ENCODE data around the gene IL18RAP.
A peak's percentile ranks its signal among the peaks of the same experiment; 100 is the strongest.

Gene IL18RAP

GRCh38 chr2:102428573-102428972 lies 5.6 kb downstream of the IL18RAP start:
- ATAC-seq (replicated peaks) (no peak), DNase-seq (no peak)
- Mint-ChIP-seq H3K9me3 (no peaks in the 10 kb centered on the region), H3K36me3 (ENCODE audit: insufficient read depth) (peaks cover 13% of the 10 kb centered on the region), H3K4me1 (ENCODE audit: low read depth in 2 of 2) (peaks cover 40 to 51% of the 10 kb centered on the region in 2 donors), H3K27me3 (no peaks in the 10 kb centered on the region), H3K4me3 (peak overlapping the region; percentile 18 to 36), H3K27ac (peak overlapping the region; percentile 48 to 72)

- H3K27ac Mint-ChIP-seq = peak overlapping the region in 1 of 2 donors; percentile 52
- H3K36me3 Mint-ChIP-seq (ENCODE audit: insufficient read depth) = peaks cover 22% of the 10 kb centered on the region
- H3K4me3 Mint-ChIP-seq = no peak overlapping the region
- ATAC-seq (replicated peaks) = no peak
- H3K9me3 Mint-ChIP-seq = no peaks in the 10 kb centered on the region
- H3K4me1 Mint-ChIP-seq (ENCODE audit: low read depth in 2 of 2) = peaks cover 42 to 49% of the 10 kb centered on the region in 2 donors
- no peak for DNase-seq
- no peaks in the 10 kb centered on the region for H3K27me3 Mint-ChIP-seq
Measured at GRCh38 chr2:102432386-102432785, 9.4 kb downstream of the IL18RAP start.

- Mint-ChIP-seq H3K4me1 (ENCODE audit: low read depth in 2 of 2) (peaks cover 35 to 41% of the 10 kb centered on the region in 2 donors), H3K36me3 (ENCODE audit: insufficient read depth) (peaks cover 17% of the 10 kb centered on the region), H3K27ac (no peak overlapping the region)
Measured at GRCh38 chr2:102433973-102434654, 11.2 kb downstream of the IL18RAP start.

GRCh38 chr2:102434655-102435381 lies 11.9 kb downstream of the IL18RAP start:
- H3K27me3 Mint-ChIP-seq = no peaks in the 10 kb centered on the region
- peaks cover 31 to 36% of the 10 kb centered on the region in 2 donors for H3K4me1 Mint-ChIP-seq (ENCODE audit: low read depth in 2 of 2)
- ATAC-seq (replicated peaks) = peak; percentile 51
- DNase-seq = no peak
- no peak overlapping the region for H3K27ac Mint-ChIP-seq
- no peaks in the 10 kb centered on the region for H3K9me3 Mint-ChIP-seq
- no peak overlapping the region for H3K4me3 Mint-ChIP-seq
- peaks cover 13% of the 10 kb centered on the region for H3K36me3 Mint-ChIP-seq (ENCODE audit: insufficient read depth)

More at GRCh38 chr2:102433973-102434654, 11.2 kb downstream of the IL18RAP start:
- H3K9me3 Mint-ChIP-seq = no peaks in the 10 kb centered on the region
- no peak overlapping the region for H3K4me3 Mint-ChIP-seq
- no peaks in the 10 kb centered on the region for H3K27me3 Mint-ChIP-seq
- ATAC-seq (replicated peaks) (no peak), DNase-seq (no peak)

GRCh38 chr2:102435741-102436140 lies 12.8 kb downstream of the IL18RAP start:
- Mint-ChIP-seq H3K36me3 (ENCODE audit: insufficient read depth) (peaks cover 10% of the 10 kb centered on the region), H3K27ac (peak overlapping the region; percentile 16 to 27), H3K27me3 (no peaks in the 10 kb centered on the region), H3K4me3 (peak overlapping the region; percentile 4 to 45), H3K4me1 (ENCODE audit: low read depth in 2 of 2) (peaks cover 25 to 30% of the 10 kb centered on the region in 2 donors), H3K9me3 (no peaks in the 10 kb centered on the region)
- DNase-seq (no peak), ATAC-seq (replicated peaks) (no peak)

GRCh38 chr2:102436323-102436722 lies 13.4 kb downstream of the IL18RAP start:
- Mint-ChIP-seq H3K36me3 (ENCODE audit: insufficient read depth) (peaks cover 10% of the 10 kb centered on the region), H3K4me3 (peak overlapping the region; percentile 4 to 45), H3K9me3 (no peaks in the 10 kb centered on the region), H3K27me3 (no peaks in the 10 kb centered on the region), H3K4me1 (ENCODE audit: low read depth in 2 of 2) (peaks cover 22 to 27% of the 10 kb centered on the region in 2 donors), H3K27ac (peak overlapping the region; percentile 16 to 27)
- ATAC-seq (replicated peaks) (peak; percentile 37), DNase-seq (no peak)

GRCh38 chr2:102437122-102437521 lies 14.2 kb downstream of the IL18RAP start:
- peaks cover 10% of the 10 kb centered on the region for H3K36me3 Mint-ChIP-seq (ENCODE audit: insufficient read depth)

GRCh38 chr2:102438111-102438510 lies 15.2 kb downstream of the IL18RAP start:
- ATAC-seq (replicated peaks) = peak; percentile 72
- Mint-ChIP-seq H3K36me3 (ENCODE audit: insufficient read depth) (peaks cover 10% of the 10 kb centered on the region), H3K4me3 (no peak overlapping the region), H3K9me3 (no peaks in the 10 kb centered on the region), H3K27me3 (no peaks in the 10 kb centered on the region), H3K4me1 (ENCODE audit: low read depth in 2 of 2) (peaks cover 22% of the 10 kb centered on the region in 2 donors), H3K27ac (no peak overlapping the region)
- DNase-seq = no peak

More at GRCh38 chr2:102437122-102437521, 14.2 kb downstream of the IL18RAP start:
- Mint-ChIP-seq H3K4me3 (no peak overlapping the region), H3K27ac (peak overlapping the region in 1 of 2 donors; percentile 72), H3K4me1 (ENCODE audit: low read depth in 2 of 2) (peaks cover 19 to 25% of the 10 kb centered on the region in 2 donors), H3K27me3 (no peaks in the 10 kb centered on the region), H3K9me3 (no peaks in the 10 kb centered on the region)
- DNase-seq (no peak), ATAC-seq (replicated peaks) (no peak)

GRCh38 chr2:102438578-102438977 lies 15.6 kb downstream of the IL18RAP start:
- DNase-seq (no peak), ATAC-seq (replicated peaks) (no peak)
- no peak overlapping the region for H3K4me3 Mint-ChIP-seq
- H3K27ac Mint-ChIP-seq = no peak overlapping the region
- H3K4me1 Mint-ChIP-seq (ENCODE audit: low read depth in 2 of 2) = peaks cover 22 to 23% of the 10 kb centered on the region in 2 donors
- H3K36me3 Mint-ChIP-seq (ENCODE audit: insufficient read depth) = peaks cover 10% of the 10 kb centered on the region
- H3K27me3 Mint-ChIP-seq = no peaks in the 10 kb centered on the region
- no peaks in the 10 kb centered on the region for H3K9me3 Mint-ChIP-seq

- Mint-ChIP-seq H3K4me1 (ENCODE audit: low read depth in 2 of 2) (peaks cover 22 to 23% of the 10 kb centered on the region in 2 donors), H3K9me3 (no peaks in the 10 kb centered on the region), H3K27me3 (no peaks in the 10 kb centered on the region), H3K4me3 (no peak overlapping the region), H3K27ac (no peak overlapping the region), H3K36me3 (ENCODE audit: insufficient read depth) (peaks cover 10% of the 10 kb centered on the region)
- DNase-seq = no peak
- ATAC-seq (replicated peaks) = no peak
Measured at GRCh38 chr2:102439065-102439695, 16.2 kb downstream of the IL18RAP start.

- peak; percentile 42 to 61 (median 48) for DNase-seq
- H3K36me3 Mint-ChIP-seq (ENCODE audit: insufficient read depth) = peaks cover 25% of the 10 kb centered on the region
- H3K4me3 Mint-ChIP-seq = peak overlapping the region; percentile 10 to 50
- no peaks in the 10 kb centered on the region for H3K9me3 Mint-ChIP-seq
- ATAC-seq (replicated peaks) = peak; percentile 90
- H3K27ac Mint-ChIP-seq = no peak overlapping the region
- no peaks in the 10 kb centered on the region for H3K27me3 Mint-ChIP-seq
- H3K4me1 Mint-ChIP-seq (ENCODE audit: low read depth in 2 of 2) = peaks cover 5% of the 10 kb centered on the region in 2 donors
Measured at GRCh38 chr2:102442967-102443828, 20.2 kb downstream of the IL18RAP start.

GRCh38 chr2:102444233-102444632 lies 21.3 kb downstream of the IL18RAP start:
- H3K27me3 Mint-ChIP-seq = no peaks in the 10 kb centered on the region
- DNase-seq (no peak), ATAC-seq (replicated peaks) (no peak)
- H3K27ac Mint-ChIP-seq = no peak overlapping the region
- peaks cover 33% of the 10 kb centered on the region for H3K36me3 Mint-ChIP-seq (ENCODE audit: insufficient read depth)
- no peak overlapping the region for H3K4me3 Mint-ChIP-seq
- H3K4me1 Mint-ChIP-seq (ENCODE audit: low read depth in 2 of 2) = peaks cover 5% of the 10 kb centered on the region in 2 donors
- H3K9me3 Mint-ChIP-seq = no peaks in the 10 kb centered on the region

GRCh38 chr2:102446936-102447335 lies 24.0 kb downstream of the IL18RAP start:
- no peaks in the 10 kb centered on the region for H3K27me3 Mint-ChIP-seq
- DNase-seq = no peak
- no peak overlapping the region for H3K27ac Mint-ChIP-seq
- H3K4me1 Mint-ChIP-seq (ENCODE audit: low read depth in 2 of 2) = peaks cover 5% of the 10 kb centered on the region in 2 donors
- no peak overlapping the region for H3K4me3 Mint-ChIP-seq
- no peaks in the 10 kb centered on the region for H3K9me3 Mint-ChIP-seq
- no peak for ATAC-seq (replicated peaks)
- peaks cover 45% of the 10 kb centered on the region for H3K36me3 Mint-ChIP-seq (ENCODE audit: insufficient read depth)
